Sigmoid colon (tissue), 7 donors: ENCODE measurements around the gene SOCS1. TPM values are rescaled to one million over a fixed set of nuclear protein-coding genes. Genes with fewer than 3 reads are reported as not detected.
"Not testable (repeated sequence)": the region's sequence is repeated elsewhere in the genome, so short reads cannot be mapped to it uniquely, and the experiment has no call there.

Experiments
- DNase-seq: peaks from one replicate; pipeline ENCODE4 v3.0.0-alpha.2; 2019
- H3K27ac ChIP-seq, 4 donors: fragments of 200-600 bp; sonication (generic); one replicate each; pipeline ENCODE4 v1.5.1; 2016 to 2019; ENCODE audit warnings: mild to moderate bottlenecking in 1 of 4
- H3K27me3 ChIP-seq, 3 donors: fragments of 200-600 bp; sonication (generic); one replicate each; pipeline ENCODE4 v1.5.1; 2019; ENCODE audit warnings: mild to moderate bottlenecking in 1 of 3
- H3K36me3 ChIP-seq, 4 donors: fragments of 200-600 bp; sonication (generic); one replicate each; pipeline ENCODE4 v1.5.1; 2016 to 2019
- H3K4me1 ChIP-seq, 4 donors: fragments of 200-600 bp; sonication (generic); one replicate each; pipeline ENCODE4 v1.5.1; 2017 to 2019
- H3K4me3 ChIP-seq, 4 donors: fragments of 200-600 bp; sonication (generic); one replicate each; pipeline ENCODE4 v1.5.1; 2017 to 2019; ENCODE audit warnings: mild to moderate bottlenecking in 2 of 4, moderate library complexity in 1 of 4
- H3K9me3 ChIP-seq, 4 donors: fragments of 200-600 bp in 3 of 4; sonication (generic) in 3 of 4; one replicate each; pipeline versions ENCODE4 v1.5.1 to v1.6.1; 2013 to 2019
- EP300 ChIP-seq, 4 donors: sonication (generic); formaldehyde crosslinking; IDR thresholded peaks; one replicate each; pipeline ENCODE4 v1.6.1; 2017; ENCODE audit warnings: antibody characterized with exemption in 4 of 4
- POLR2A ChIP-seq, 2 donors: fragments of 450-650 bp; IDR thresholded peaks; one replicate each; pipeline ENCODE4 v1.6.1; 2016; ENCODE audit warnings: antibody characterized with exemption in 2 of 2, mild to moderate bottlenecking in 2 of 2, moderate library complexity in 2 of 2
- POLR2AphosphoS5 ChIP-seq, 4 donors: sonication (generic); formaldehyde crosslinking; IDR thresholded peaks; one replicate each; pipeline ENCODE4 v1.6.1; 2017; ENCODE audit warnings: antibody characterized with exemption in 4 of 4
- WGBS, 2 donors: extraction: QIAGEN DNeasy Blood & Tissue Kit; methylation state at CpG; one replicate each; pipeline ENCODE4 v1.1.7; 2013; 5-methylcytosine and 5-hydroxymethylcytosine counted together
- intact Hi-C: fragments of 100-400 bp; cut with DNase I; formaldehyde crosslinking; loops from one replicate; pipeline ENCODE4 v1.15.1; 2023
- polyA plus RNA-seq, 3 donors: library from polyadenylated mRNA; stranded (reverse); fragments of 200-250 nt; gene quantifications; one replicate each; pipeline ENCODE4 v1.2.3, GENCODE V29; 2013
- total RNA-seq, 4 donors: library from RNA; depleted of rRNA; stranded (reverse); fragments of >200 nt; gene quantifications; one replicate each; pipeline ENCODE4 v1.1.0, GENCODE V29; 2016
- TF ChIP-seq, protein P1 (sequence below), 4 experiments: fragments of 450-650 bp in 3 of 4; fragments of 200-600 bp in 1 of 4; IDR thresholded peaks; one replicate each; pipeline ENCODE4 v1.5.1; 2016 to 2019; ENCODE audit warnings: antibody characterized with exemption in 4 of 4, mild to moderate bottlenecking in 3 of 4, moderate library complexity in 2 of 4
- donor health status: healthy with polysubstance abuse.
- donor health status: Bipolar disorder and iron deficiency.
- donor health status: healthy.

SOCS1 gene
- total and polyA plus RNA-seq, 7 donors: 0.66 to 26.4 (median 4.3) TPM; not detected in 1

DNA sequence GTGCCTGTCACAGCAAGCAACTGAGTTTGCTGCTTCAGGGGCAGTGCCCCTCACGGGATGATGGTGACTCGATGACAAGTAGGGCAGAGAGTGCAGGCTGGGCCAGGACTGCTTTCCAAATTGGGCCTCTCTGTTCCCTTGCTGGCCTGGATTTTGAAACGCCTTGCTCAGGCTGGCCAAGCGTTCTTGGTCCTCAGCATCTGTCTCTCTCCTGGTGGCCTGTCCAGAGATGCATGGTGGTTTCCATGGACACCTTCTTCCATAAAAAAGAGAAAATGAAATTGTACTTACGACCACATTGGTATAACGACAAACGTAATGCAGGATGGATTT is 44.5 kb upstream of the SOCS1 start:
- intact Hi-C loops: no loop called here

DNA sequence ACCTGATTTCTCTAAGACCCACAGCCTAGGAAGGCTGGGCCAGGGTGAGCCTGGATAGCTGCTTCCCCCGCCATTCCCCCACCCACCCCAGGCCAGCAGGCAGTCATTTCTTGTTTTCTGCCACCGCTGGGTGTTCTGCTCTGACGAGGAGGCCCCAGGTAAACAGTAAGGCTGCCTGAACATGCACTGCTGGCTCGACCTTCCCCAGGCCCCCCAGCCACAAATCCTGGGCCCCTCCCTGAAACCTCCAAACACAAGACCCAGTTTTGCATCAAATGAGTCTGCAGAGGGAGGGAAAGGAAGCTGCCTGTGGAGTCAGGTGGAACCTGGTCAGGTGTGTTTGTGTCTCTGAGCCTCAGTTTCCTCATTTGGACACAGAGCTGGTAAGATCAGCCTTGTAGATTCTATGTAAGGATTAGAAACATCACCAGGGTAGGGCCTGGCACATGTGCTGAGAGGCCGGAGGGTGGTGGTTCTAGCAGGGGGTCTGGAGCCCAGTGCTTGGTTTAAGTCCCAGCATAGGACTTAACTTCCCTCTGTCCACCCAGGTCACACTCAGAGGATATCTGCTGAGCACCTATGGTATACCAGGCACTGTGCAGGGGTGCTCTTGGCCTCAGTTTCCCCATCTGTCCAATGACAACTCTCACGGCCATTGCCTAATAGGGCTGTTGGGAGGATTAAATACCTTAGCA is 44.0 kb upstream of the SOCS1 start:
- Histone ChIP-seq H3K4me3 (no peak overlapping the region), H3K27ac (no peak overlapping the region), H3K27me3 (no peaks in the 10 kb centered on the region), H3K36me3 (no peaks in the 10 kb centered on the region), H3K4me1 (peaks cover 0 to 21% (median 17%) of the 10 kb centered on the region in 4 donors), H3K9me3 (no peaks in the 10 kb centered on the region)
- WGBS, 2 donors: 74 to 86% methylated on average over 6 of the region's 6 CpGs
- TF ChIP-seq POLR2AphosphoS5 (IDR thresholded peaks at IDR 0.05) (no peak), POLR2A (IDR thresholded peaks at IDR 0.05) (no peak), EP300 (IDR thresholded peaks at IDR 0.05) (no peak)
- TF ChIP-seq, protein P1, sequence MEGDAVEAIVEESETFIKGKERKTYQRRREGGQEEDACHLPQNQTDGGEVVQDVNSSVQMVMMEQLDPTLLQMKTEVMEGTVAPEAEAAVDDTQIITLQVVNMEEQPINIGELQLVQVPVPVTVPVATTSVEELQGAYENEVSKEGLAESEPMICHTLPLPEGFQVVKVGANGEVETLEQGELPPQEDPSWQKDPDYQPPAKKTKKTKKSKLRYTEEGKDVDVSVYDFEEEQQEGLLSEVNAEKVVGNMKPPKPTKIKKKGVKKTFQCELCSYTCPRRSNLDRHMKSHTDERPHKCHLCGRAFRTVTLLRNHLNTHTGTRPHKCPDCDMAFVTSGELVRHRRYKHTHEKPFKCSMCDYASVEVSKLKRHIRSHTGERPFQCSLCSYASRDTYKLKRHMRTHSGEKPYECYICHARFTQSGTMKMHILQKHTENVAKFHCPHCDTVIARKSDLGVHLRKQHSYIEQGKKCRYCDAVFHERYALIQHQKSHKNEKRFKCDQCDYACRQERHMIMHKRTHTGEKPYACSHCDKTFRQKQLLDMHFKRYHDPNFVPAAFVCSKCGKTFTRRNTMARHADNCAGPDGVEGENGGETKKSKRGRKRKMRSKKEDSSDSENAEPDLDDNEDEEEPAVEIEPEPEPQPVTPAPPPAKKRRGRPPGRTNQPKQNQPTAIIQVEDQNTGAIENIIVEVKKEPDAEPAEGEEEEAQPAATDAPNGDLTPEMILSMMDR (IDR thresholded peaks at IDR 0.05): no peak
- DNase-seq: no peak
- intact Hi-C loops: no loop called here

More for the DNA sequence above, 44.5 kb upstream of the SOCS1 start:
- Histone ChIP-seq H3K36me3 (no peaks in the 10 kb centered on the region), H3K4me1 (peaks cover 0 to 21% (median 17%) of the 10 kb centered on the region in 4 donors), H3K27ac (no peak overlapping the region), H3K4me3 (no peak overlapping the region), H3K9me3 (no peaks in the 10 kb centered on the region), H3K27me3 (no peaks in the 10 kb centered on the region)
- TF ChIP-seq POLR2A (IDR thresholded peaks at IDR 0.05) (no peak), POLR2AphosphoS5 (IDR thresholded peaks at IDR 0.05) (no peak), EP300 (IDR thresholded peaks at IDR 0.05) (no peak)
- TF ChIP-seq, protein P1 (IDR thresholded peaks at IDR 0.05): no peak
- no peak for DNase-seq
- 88 to 93% methylated on average over 7 of the region's 7 CpGs for WGBS, 2 donors

DNA sequence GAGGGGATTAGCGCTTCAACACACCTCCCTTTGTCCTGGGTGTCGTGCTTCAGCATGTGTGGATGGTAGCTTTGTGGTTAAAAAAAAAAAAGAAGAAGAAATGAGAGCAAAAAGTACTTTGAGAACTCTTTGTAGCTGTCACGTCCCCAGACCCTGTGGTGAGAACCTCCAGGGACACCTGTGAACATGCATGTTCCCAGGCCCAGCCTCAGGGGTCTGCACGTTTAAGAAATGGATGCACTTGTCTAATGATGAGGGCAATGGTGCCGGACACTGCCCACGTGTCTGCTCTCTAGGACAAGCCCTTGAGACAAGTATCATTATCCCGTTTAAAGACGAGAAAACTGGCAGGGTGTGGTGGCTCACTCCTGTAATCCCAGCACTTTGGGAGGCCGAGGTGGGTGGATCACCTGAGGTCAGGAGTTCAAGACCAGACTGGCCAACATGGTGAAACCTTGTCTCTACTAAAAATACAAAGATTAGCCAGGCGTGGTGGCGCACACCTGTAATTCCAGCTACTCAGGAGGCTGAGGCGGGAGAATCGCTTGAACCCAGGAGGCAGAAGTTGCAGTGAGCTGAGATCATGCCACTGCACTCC is 43.0 kb upstream of the SOCS1 start:
- H3K27me3 ChIP-seq, H3K27ac ChIP-seq, intact Hi-C loops, H3K4me3 ChIP-seq, H3K9me3 ChIP-seq, DNase-seq, H3K36me3 ChIP-seq: not testable (repeated sequence)
- WGBS, 2 donors: 74 to 82% methylated on average over 13 of the region's 13 CpGs
- H3K4me1 ChIP-seq: peaks cover 0 to 20% (median 17%) of the 10 kb centered on the region in 4 donors

DNA sequence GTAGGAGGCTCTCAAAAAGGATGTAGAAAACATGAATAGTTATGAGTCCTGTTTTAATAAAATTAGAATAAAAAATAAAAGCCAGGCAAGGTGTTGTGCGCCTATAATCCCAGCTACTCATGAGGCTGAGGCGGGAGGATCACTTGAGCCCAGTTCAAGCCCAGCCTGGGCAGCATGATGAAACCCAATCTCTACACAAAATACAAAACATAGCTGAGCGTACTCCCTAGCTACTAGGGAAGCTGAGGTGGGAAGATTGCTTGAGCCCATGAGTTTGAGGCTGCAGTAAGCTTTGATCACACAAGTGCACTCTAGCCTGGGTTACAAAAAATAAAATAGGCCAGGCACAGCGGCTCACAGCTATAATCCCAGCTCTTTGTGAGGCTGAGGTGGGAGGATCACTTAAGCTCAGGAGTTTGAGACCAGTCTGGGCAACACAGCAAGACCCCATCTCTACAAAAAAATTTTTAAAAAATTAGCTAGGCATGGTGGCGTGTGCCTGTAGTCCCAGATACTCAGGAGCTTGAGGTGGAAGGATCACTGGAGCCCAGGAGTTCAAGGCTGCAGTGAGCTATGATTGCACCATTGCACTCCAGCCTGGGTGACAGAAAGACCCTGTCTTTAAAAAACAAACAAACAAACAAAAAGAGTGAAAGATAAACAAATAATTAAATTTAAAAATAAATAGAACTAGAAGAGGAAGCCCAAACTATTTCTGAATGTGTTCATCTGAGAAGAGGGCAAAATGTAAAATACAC is 42.3 kb upstream of the SOCS1 start:
- intact Hi-C loops: no loop called here
- 94 to 95% methylated on average over 5 of the region's 5 CpGs for whole genome bisulfite sequencing, 2 donors
- Histone ChIP-seq H3K9me3 (no peaks in the 10 kb centered on the region), H3K4me3 (no peak overlapping the region), H3K27me3 (no peaks in the 10 kb centered on the region), H3K27ac (peak overlapping the region in 3 of 4 donors; percentile 44 to 76 (median 75)), H3K4me1 (peaks cover 0 to 19% (median 15%) of the 10 kb centered on the region in 4 donors), H3K36me3 (no peaks in the 10 kb centered on the region)
- TF ChIP-seq EP300 (IDR thresholded peaks at IDR 0.05) (no peak), POLR2A (IDR thresholded peaks at IDR 0.05) (no peak), POLR2AphosphoS5 (IDR thresholded peaks at IDR 0.05) (no peak)
- TF ChIP-seq, protein P1 (IDR thresholded peaks at IDR 0.05): no peak
- no peak for DNase-seq

DNA sequence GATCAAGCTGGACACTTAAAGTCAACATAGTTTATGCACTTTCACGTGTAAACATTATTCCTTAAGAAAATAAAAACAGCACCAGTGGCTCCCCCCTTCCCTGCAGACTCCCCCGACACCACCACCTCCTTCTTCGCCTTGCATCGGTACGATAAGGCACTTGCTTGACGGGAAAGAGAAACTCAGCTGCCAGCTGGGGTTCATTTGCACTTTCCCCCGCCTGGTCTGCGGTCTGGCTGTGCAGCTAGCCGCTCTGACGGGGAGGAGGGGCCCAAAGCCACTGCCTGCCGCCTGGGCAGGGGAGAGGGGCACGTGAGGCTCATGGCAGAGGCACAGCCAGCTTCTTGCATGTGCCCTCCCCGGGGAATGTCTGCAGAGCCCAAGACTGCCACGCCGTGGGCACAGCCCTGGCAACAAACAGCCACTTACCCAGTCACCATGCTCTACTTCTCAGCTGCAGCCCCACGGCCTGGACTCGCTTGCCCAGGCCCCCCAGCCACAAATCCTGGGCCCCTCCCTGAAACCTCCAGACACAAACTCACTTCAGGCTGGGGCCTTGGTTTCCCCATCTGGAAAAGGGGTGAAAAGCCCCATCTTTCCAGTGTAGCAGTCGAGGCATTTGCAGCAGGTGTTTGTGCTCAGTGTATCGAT is 41.6 kb upstream of the SOCS1 start:
- peak; percentile 90 for DNase-seq
- peak overlapping the region in 3 of 4 donors; percentile 44 to 76 (median 75) for H3K27ac ChIP-seq

More for the DNA sequence above, 41.6 kb upstream of the SOCS1 start:
- peak overlapping the region; percentile 3 to 28 (median 19) for H3K4me3 ChIP-seq
- no peaks in the 10 kb centered on the region for H3K9me3 ChIP-seq
- H3K4me1 ChIP-seq: peaks cover 0 to 19% (median 15%) of the 10 kb centered on the region in 4 donors
- no peaks in the 10 kb centered on the region for H3K27me3 ChIP-seq
- TF ChIP-seq POLR2A (IDR thresholded peaks at IDR 0.05) (no peak), POLR2AphosphoS5 (IDR thresholded peaks at IDR 0.05) (peak in 2 of 4 donors; percentile 5 to 54)
- H3K36me3 ChIP-seq: no peaks in the 10 kb centered on the region
- 10% methylated on average over 19 of the region's 19 CpGs for WGBS, 2 donors
- intact Hi-C loops: no loop called here
